Measurements from ENCODE around the gene KLF13. TPM values are rescaled to one million over a fixed set of nuclear protein-coding genes. Genes with fewer than 3 reads are reported as not detected.

KLF13 gene
- total RNA-seq, 1 experiment from 2014 or later, result 14.1 TPM

DNA sequence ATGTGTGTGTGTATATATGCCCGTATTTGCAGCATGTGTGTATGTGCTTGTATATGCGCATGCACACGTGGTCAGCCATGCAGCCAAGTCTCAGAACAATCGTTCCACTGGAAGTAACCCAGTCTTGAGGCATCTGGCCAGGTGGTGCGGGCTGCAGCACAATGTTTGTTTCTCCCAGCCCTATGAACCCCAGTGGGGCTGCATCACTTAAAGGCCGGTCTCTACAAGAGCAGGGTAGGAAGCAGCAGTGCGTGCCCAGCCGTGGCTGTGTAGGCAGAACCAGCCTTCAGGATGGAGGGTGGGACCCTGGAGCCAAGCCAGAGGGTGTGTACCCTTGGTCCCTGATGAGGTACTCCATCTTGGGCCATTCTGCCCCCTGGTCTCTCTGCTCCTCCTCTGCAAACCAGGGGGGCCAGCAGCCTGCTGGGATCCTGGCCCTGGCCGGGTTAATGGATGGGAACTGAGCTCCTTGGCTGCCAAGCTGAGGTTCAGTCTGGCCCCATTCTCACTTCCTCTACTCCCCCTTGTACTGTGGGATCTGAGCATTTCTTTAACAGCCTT is 11.8 kb downstream of the KLF13 start:
- H3K4me3 Mint-ChIP-seq (ENCODE audit: low read depth, unreplicated experiment), result no peak overlapping the region
- TF ChIP-seq, protein P1, sequence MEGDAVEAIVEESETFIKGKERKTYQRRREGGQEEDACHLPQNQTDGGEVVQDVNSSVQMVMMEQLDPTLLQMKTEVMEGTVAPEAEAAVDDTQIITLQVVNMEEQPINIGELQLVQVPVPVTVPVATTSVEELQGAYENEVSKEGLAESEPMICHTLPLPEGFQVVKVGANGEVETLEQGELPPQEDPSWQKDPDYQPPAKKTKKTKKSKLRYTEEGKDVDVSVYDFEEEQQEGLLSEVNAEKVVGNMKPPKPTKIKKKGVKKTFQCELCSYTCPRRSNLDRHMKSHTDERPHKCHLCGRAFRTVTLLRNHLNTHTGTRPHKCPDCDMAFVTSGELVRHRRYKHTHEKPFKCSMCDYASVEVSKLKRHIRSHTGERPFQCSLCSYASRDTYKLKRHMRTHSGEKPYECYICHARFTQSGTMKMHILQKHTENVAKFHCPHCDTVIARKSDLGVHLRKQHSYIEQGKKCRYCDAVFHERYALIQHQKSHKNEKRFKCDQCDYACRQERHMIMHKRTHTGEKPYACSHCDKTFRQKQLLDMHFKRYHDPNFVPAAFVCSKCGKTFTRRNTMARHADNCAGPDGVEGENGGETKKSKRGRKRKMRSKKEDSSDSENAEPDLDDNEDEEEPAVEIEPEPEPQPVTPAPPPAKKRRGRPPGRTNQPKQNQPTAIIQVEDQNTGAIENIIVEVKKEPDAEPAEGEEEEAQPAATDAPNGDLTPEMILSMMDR (IDR thresholded peaks at IDR 0.05; ENCODE audit: unreplicated experiment), result no peak
- DNase-seq, result no peak
- H3K27me3 Mint-ChIP-seq (ENCODE audit: unreplicated experiment), result no peaks in the 10 kb centered on the region
- H3K4me1 Mint-ChIP-seq (ENCODE audit: low read depth, unreplicated experiment), result no peaks in the 10 kb centered on the region
- no peaks in the 10 kb centered on the region for H3K36me3 Mint-ChIP-seq (ENCODE audit: insufficient read depth, unreplicated experiment)
- H3K9me3 Mint-ChIP-seq (ENCODE audit: low read depth, unreplicated experiment), result no peaks in the 10 kb centered on the region
- no peak overlapping the region for H3K27ac Mint-ChIP-seq (ENCODE audit: unreplicated experiment)
- CTCF ChIA-PET, result no interaction called here
- no TSS peak for BruUV-seq (replicated peaks)
- intact Hi-C loops (cut with micrococcal nuclease; ENCODE audit: unreplicated experiment), result no loop called here

DNA sequence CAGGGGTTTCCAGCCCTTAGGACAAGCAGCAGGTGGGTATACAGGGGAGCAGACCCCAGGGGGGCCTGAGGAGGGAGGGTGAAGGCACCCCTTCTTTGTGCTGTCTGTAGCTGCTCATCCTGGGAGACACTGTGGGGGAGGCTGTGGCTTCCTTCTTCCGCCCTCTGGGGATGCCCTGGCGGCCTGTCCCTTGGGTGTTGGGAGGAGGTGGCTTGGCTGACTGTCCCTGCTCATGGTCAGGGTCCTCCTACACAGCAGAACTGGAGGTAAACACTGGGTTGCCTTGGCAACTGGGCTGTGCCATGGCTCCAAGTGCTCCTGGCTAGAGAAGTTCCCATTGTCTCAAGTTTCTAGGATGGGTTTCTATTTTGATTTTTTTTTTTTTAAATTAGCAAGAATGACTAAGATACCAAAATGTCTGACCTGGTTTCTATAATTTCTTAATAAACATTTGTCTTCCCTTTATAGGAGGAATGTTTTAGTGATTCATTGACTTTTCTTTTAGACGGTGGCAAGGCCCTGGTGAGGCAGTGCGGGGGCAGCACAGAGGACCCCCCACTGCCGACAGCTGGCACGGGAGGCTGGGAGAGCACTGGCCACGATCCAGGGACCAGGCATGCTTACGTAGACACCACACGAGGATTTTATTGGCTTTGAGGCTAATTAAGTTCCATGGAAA is 12.4 kb downstream of the KLF13 start:
- BruUV-seq (replicated peaks), result no TSS peak
- H3K4me3 Mint-ChIP-seq (ENCODE audit: low read depth, unreplicated experiment), result no peak overlapping the region
- CTCF ChIA-PET, result no interaction called here
- TF ChIP-seq, protein P1 (IDR thresholded peaks at IDR 0.05; ENCODE audit: unreplicated experiment), result no peak
- no peaks in the 10 kb centered on the region for H3K9me3 Mint-ChIP-seq (ENCODE audit: low read depth, unreplicated experiment)
- H3K4me1 Mint-ChIP-seq (ENCODE audit: low read depth, unreplicated experiment), result no peaks in the 10 kb centered on the region
- no peak for DNase-seq
- no peaks in the 10 kb centered on the region for H3K27me3 Mint-ChIP-seq (ENCODE audit: unreplicated experiment)
- intact Hi-C loops (cut with micrococcal nuclease; ENCODE audit: unreplicated experiment), result no loop called here
- H3K36me3 Mint-ChIP-seq (ENCODE audit: insufficient read depth, unreplicated experiment), result no peaks in the 10 kb centered on the region
- no peak overlapping the region for H3K27ac Mint-ChIP-seq (ENCODE audit: unreplicated experiment)

DNA sequence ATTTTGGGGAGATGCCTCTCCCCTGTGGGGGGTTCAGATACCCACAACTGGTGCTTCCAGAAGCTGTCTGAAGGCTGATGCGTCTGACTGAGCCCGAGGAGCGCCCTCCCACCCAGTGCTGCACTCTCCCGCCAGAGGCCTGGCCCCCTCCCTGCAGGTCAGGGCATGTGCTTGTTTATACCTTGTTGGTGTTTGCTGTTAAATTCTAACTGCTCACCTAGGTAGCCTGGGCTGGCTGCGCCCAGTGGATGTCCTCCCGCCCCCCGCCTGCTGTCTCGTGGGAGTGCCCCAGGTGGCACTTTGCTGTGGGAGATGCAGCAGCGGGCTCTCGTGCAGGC is 12.9 kb downstream of the KLF13 start:
- BruUV-seq (replicated peaks), result no TSS peak
- CTCF ChIA-PET, result no interaction called here
- TF ChIP-seq, protein P1 (IDR thresholded peaks at IDR 0.05; ENCODE audit: unreplicated experiment), result no peak
- no peak for DNase-seq
- Mint-ChIP-seq H3K4me3 (ENCODE audit: low read depth, unreplicated experiment) (no peak overlapping the region), H3K4me1 (ENCODE audit: low read depth, unreplicated experiment) (no peaks in the 10 kb centered on the region), H3K27ac (ENCODE audit: unreplicated experiment) (no peak overlapping the region), H3K36me3 (ENCODE audit: insufficient read depth, unreplicated experiment) (no peaks in the 10 kb centered on the region), H3K27me3 (ENCODE audit: unreplicated experiment) (no peaks in the 10 kb centered on the region), H3K9me3 (ENCODE audit: low read depth, unreplicated experiment) (no peaks in the 10 kb centered on the region)
- intact Hi-C loops (cut with micrococcal nuclease; ENCODE audit: unreplicated experiment), result no loop called here

DNA sequence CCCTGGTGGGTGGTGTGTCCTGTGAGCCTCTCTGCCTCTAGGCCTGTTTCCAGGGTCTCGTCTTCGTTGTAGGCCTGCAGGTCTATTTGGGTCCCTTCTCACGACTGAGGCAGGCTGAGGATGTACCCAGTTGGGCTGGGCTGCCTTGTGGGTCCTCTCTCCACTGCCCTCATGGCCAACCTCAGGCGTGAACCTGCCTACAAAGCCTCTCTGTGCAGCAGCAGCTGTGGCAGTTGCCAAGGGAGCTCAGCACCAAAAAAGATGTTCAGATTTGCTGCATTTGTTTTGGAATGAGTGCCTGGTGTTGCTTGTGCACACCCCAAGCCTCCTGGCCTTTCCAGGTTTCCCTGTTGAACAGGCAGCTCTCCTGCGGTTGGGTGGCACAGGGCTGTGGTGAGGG is 13.4 kb downstream of the KLF13 start:
- CTCF ChIA-PET, result no interaction called here
- intact Hi-C loops (cut with micrococcal nuclease; ENCODE audit: unreplicated experiment), result no loop called here
- no peak for DNase-seq
- Mint-ChIP-seq H3K27me3 (ENCODE audit: unreplicated experiment) (no peaks in the 10 kb centered on the region), H3K9me3 (ENCODE audit: low read depth, unreplicated experiment) (no peaks in the 10 kb centered on the region), H3K4me1 (ENCODE audit: low read depth, unreplicated experiment) (no peaks in the 10 kb centered on the region), H3K4me3 (ENCODE audit: low read depth, unreplicated experiment) (no peak overlapping the region), H3K27ac (ENCODE audit: unreplicated experiment) (no peak overlapping the region), H3K36me3 (ENCODE audit: insufficient read depth, unreplicated experiment) (no peaks in the 10 kb centered on the region)
- BruUV-seq (replicated peaks), result no TSS peak
- TF ChIP-seq, protein P1 (IDR thresholded peaks at IDR 0.05; ENCODE audit: unreplicated experiment), result no peak
